GM21515 (cell line): ENCODE data around the gene HTR4.
A peak's percentile ranks its signal among the peaks of the same experiment; 100 is the strongest.
"Not testable (repeated sequence)": the region's sequence is repeated elsewhere in the genome, so short reads cannot be mapped to it uniquely, and the experiment has no call there.

Experiments used
- ATAC-seq: cut with Tn5 transposase; IDR thresholded peaks from one replicate; pipeline ENCODE4 v1.9.1; 2021; ENCODE audit not compliant: unreplicated experiment

HTR4 gene

DNA sequence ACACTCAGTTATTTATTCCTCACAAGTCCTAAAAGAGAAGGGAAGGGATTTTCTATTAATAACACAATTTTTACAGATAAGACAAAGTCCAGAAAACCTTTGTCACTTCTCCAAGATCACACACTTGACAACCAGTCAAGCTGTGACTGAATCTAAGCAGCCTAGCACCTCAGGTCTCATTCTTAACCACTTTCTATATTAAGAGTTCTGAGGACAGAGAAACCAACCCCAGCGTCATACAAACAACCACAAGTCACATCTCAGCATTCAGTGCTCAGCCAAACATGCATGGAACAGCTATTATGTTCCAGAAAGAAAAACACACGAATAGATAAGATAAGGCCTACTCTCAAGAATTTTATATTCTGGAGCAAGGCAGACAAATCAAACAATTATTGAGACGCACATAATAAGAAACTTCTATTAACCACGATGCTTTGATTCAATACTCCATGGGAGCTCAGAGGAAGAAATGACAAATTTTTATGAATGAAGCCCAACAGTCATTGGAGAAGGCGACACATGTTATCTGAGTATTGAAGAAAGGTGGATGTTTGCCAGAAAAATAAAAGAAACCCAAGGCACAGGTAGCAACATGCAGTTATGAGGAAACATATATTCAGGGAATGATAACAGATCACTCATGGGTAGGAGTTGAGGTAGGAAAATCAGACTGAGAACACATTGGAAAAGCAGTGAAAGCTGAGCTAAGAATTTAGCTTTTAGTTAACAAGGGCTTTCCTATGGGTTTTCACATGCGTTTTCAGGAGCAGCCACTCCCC is 113.1 kb downstream of the HTR4 start:
- no peak for ATAC-seq

DNA sequence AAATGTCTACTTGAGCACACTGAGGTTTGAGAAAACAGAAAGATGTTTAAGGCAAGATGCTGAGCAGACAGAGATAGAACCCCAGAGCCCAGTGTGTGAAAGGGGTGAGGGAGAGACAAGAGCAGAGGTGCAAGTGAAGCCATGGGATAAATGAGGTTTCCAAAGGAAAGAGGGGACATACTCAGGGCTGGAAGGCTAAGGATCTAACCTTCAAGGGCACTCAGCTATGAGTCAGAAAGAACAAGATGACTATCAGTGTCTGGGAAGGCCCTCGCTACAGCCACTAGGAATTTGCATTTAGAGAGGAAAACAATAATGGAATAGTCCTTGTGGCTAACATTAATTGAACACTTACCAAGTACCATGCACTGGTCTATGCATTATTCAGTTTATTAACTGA is 113.7 kb downstream of the HTR4 start:
- no peak for ATAC-seq

DNA sequence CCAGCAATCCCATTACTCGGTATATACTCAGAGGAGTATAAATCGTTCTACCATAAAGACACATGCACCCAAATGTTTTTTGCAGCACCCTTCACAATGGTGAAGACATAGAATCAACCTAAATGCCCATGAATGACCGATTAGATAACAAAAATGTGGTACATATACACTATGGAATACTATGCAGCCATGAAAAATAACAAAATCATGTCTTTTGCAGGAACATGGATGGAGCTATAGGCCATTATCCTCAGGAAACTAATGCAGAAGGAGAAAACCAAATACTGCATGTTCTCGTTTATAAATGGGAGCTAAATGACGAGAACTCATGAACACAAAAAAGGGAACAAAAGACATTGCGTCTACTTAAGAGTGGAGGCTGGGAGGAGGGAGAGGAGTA is 114.5 kb downstream of the HTR4 start:
- no peak for ATAC-seq

DNA sequence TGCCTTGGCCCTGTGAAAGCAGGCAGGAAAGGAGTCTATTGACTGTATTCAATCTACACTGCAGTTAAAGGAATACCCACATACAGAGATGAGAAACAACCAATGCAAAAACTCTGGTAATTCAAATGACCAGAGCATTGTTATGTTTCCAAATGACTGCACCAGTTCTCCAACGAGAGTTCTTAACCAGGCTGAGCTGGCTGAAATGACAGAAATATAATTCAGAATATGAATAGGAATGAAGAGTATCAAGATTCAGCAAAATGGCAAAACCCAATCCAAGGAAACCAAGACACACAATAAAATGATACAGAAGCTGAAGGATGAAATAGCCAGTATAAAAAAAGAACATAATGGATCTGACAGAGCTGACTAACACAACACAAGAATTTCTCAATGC is 119.1 kb downstream of the HTR4 start:
- ATAC-seq: no peak

DNA sequence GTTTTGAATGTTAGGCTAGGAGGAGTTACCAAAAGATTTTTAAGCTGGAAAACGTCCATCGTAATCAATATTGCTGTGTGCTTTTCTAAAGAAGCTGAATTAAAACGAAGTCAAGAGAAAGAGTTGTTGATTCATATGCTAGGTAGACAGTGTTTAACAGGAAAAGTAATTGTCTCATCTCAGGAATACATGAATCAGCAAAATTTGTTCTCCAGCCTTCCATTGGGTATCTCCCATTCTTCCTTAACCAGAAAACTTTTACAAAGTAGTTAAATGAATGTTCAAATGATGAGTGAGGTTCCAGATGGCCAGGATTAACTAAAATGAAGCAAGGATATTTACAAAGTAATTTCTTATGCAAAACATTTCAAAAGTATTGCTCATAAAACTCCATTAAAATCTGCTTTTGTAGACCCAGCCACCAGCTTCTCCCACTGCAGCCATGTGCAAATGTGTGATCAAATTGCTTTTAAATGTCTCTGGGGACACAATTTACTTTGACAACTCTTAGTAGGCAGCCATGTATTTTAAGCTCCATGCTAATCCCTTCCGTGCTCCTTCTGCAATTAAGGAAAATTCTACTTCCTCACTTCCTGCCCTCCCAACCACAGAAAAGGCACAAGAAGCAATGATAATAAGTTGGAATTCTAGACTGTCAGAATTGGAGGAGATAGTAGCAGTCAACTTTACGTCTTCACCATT is 121.2 kb downstream of the HTR4 start:
- ATAC-seq: no peak

DNA sequence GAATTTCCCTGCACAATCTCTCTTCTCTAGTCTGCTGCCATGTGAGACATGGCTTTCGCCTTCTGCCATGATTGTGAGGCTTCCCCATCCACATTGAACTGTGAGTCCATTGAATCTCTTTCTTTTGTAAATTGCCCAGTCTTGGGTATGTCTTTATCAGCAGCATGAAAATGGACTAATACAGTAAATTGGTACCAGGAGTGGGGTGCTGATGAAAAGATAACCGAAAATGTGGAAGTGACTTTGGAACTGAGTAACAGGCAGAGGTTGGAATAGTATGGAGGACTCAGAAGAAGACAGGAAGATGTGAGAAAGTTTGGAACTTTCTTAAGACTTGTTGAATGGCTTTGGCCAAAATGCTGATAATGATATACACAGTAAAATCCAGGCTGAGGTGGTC is 124.9 kb downstream of the HTR4 start:
- ATAC-seq: not testable (repeated sequence)

DNA sequence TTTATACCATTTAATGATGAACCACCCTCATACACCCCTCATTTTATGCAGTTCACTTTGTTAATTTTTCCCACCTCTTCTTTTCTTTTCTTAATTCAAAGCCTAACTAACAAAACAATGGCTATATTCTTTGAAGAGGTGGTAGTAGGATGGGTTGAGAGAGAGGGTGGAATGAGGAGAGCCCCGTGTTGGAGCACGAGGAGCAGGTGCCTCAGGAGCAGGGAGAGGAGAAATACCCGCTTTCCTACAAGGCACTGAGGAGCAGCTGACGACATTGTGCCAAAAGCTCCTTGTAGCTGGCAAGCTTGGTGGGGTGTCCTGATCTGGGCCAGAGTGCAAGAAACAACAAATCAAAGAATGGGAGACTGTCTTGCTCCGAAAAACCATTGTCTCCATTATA is 129.6 kb downstream of the HTR4 start:
- ATAC-seq: no peak

DNA sequence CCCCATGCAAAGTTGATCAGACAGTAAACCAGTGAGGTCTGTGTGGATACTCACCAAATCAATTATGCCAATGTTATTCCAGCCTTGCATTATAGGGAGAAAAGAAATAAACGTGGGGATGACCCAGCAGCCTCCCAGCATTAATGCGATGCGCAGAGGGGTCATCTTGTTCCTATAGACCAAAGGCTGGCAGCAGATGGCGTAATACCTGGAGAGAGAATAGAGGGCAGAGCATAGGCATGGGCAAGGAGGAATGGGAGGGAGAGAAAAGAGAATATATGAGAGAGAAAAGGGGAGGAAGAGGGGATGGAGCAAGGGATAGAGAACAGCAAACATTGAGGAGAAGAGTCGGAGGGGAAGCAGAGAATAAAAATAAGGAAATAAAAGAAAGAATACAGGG is 131.2 kb downstream of the HTR4 start:
- ATAC-seq: no peak

DNA sequence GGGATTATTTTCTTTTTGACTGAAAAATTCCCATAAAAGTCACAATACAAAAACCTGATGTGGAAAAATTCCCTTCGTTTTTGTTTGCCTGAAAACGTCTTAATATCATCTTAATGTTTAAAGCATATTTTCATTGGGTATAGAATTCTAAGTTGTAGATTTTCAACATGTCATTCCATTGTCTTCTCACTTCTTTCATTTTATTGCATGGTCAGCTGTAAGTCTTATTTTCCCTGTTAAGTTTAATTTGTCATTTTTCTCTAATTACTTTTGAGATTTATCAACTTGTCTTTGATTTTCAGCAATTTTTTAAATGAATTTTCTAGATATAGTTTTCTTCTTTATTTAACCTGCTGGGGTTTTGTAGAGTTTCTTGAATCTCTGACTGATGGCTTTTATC is 138.9 kb downstream of the HTR4 start:
- no peak for ATAC-seq

DNA sequence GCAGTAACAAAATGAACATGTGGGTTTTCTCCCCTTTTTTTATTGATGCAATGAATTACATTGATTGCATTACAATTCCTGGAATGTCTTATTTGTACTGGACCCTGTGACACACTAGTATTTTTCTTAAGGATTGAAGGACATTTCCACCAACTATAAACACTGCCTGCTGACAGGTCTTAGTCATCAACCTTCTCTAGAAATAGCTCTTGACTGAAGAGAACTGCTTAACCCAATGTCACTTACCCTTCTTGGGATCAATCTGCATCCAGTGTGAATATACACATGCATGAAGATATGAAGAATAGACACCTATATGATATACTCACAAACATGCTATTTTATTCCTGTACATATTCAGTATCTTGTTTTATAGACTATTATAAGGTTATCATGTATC is 140.0 kb downstream of the HTR4 start:
- ATAC-seq: no peak

DNA sequence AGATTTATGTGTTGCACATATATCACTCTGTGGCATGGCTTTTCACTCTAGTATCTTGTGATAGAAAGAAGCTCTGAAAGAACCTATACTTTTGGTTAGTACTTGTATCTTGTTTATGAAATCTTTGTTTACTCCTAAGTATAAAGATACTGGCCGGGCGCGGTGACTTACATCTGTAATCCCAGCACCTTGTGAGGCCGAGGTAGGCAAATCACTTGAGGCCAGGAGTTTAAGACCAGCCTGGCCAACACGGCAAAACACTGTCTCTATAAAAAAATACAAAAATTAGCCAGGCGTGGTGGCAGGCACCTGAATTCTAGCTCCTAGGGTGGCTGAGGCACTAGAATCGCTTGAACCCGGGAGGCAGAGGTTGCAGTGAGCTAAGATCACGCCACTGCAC is 141.8 kb downstream of the HTR4 start:
- ATAC-seq: no peak

DNA sequence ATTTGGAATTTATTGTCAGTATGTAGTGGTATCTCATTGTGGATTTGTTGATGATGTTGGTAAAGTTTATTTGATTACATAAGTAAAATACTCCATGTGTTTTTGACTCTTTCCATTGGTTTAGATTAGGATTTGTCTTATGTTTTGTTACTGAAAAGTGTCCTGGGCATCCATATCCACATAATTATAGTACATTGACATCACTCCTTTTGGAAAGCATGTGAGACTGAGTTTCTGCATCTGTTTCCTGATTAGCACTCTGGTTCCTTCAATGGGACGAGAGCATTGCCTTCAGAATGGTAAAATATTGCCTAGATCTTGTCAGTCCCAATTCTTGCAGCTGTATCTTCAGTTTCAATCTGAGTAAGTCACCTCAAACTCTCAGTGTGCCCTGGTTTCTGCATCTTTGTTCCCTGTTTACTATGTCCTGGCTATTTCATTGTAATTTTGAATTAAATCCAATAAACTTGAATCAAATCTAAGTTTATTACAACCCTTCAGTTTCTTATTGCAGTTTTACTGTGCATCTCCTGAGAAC is 142.4 kb downstream of the HTR4 start:
- ATAC-seq: peak; percentile 92

DNA sequence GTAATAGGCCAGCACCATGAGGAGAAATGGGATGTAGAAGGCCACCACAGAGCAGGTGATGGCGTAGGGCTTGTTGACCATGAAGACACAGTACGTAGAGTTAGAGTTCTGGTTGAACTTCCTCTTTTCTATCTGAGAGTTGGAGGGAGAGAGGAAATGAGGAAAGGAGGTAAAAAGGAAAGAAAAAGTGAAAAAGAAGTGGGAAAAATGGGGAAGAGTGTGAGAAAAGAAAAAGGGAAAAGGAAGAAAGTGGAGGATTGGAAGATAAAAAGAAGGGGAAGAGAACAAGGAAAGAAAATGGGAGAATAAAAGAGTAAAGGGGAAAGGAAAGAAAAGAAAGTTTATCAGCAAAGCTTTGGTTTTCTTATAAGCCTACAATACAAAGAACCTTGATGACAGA is 144.4 kb downstream of the HTR4 start:
- no peak for ATAC-seq

DNA sequence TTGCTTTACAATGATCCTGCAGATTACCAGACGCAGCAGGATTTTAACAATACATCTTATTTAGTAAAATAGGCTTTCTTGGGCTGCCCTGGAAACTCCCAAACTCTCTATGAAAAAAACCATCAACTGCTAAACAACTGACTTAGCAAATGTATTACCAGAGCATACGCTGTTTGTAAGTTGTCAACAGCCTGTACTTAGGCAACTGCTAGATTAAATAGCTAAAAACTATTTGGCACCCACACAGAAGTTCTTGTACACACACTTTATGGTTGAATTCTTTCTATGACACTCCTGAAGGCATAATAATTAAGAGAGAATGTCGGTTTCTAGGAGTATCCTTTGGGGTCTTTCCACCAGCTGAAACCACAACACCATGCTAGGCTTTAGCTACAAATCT is 146.7 kb downstream of the HTR4 start:
- ATAC-seq: no peak

DNA sequence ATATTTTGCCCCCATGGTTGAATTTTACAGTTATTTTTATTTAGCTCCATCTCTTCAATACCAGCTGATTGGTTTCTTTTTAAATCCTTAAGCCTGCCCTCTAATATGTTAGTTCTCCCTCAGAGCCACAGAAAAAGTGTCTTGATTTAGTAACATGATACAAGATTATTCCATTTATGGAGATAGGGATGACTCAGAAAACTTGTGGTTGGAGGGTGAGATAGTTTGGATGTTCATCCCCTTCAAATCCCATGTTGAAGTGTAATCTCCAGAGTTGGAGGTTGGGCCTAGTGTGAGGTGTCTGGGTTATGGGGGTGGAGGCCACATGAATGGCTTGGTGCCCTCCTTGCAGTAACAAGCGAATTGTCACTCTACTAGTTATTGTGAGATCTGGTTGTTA is 154.9 kb downstream of the HTR4 start:
- ATAC-seq: no peak

DNA sequence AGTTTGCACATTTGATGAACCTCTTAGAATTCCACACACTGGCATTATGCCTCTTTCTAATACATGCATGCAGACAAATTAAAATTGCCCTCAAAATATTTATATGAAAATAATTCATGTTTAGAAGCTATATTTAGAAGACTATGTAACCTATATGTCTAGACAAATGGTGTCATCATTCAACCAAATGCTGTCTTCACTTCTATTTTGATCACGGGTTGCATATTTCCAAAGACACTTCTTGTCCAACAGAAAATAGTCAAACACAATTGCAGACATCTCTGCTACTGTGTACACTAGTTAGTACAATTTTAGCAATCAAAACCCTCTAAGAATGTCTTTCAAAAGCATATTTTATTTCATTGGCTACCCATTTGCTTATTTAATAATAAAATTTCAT is 156.6 kb downstream of the HTR4 start:
- ATAC-seq: no peak

DNA sequence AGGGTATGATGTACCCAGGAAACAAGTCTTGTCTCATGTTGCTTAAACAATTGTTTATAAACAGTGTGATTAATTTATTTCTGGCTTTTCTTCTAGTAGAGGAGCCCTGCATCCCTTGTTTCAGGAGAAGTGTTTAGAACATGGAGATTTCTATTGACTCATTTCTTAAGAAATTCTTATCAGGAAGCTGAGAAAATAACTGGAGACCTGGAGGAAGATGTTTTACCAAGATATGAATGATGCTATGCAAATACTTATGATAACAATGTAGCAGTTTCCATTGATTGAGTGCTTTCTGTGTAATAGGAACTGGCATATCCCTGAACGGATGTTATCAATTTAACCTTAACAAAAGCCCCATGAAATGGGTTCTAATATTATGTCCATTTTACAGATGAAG is 162.0 kb downstream of the HTR4 start:
- ATAC-seq: no peak

DNA sequence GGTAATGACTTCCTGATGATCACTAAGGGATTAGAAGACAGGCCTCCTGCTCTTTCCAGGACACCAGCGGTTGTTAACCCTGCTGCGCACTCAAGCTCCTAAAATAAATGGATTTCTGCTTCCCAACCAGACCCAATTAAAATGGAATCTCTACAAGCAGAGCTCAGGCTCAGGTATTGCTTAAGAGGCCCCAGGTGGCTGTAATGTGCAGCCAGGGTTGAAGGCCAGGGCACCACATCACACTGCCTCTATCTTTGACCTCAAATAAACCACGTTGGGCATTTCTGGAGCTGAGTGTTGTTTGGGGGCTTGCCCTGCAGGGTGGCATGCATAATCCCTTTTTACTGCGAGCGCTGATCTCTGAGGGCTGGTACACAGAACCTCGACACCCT is 162.5 kb downstream of the HTR4 start:
- no peak for ATAC-seq

DNA sequence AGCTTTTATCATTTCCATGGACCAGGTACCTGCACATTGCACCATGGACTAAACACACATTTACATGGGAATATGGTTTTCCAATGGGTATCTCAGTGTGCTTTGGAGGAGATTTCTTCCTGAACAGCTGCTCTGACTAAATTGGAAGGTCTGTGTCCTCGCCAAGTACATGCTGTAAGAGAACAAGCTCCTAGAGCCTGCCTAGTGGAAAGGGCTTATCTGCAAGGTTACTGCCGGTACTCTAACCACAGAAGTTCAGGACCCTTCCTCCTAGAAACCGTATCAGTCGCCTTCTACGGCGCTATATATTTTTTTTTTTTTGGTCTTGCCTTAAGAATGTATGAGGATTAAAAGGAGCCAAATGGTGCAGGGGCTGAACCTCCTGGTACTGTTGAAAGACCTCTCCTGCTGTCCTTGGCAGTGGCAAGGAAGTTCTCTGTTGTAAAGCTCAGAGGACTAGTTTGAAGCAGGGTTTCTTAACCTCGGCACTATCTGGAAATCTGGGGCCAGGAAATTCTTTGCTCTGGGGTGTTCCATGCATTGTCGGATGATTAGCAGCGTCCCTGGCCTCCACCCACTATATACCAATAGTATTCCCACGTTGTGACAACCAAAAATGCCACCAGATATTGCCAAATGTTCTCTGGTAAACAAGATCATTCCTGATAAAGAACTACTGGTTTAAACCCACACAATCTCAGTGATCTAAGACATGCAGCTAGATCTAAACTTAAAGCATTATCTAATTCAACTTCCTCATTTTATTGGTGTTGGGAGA is 163.1 kb downstream of the HTR4 start:
- no peak for ATAC-seq

DNA sequence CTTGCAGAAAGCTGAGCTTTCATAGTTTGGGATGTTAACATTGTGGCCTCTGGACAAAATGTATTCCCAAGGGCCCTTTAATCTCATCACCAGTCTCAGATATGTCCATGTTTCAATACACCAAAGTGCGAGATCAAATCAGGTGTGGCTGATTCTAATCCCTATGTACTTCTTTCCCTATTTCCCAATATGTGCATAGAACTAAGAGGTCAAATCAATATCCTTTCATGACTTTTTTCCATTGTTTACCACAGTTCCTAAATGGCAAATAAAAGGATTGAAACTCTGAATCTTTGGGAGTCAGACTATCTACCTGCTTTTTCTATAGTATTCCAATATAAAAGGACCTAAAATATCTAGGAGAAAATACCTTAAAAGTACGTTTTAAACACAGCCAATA is 165.6 kb downstream of the HTR4 start:
- ATAC-seq: no peak

DNA sequence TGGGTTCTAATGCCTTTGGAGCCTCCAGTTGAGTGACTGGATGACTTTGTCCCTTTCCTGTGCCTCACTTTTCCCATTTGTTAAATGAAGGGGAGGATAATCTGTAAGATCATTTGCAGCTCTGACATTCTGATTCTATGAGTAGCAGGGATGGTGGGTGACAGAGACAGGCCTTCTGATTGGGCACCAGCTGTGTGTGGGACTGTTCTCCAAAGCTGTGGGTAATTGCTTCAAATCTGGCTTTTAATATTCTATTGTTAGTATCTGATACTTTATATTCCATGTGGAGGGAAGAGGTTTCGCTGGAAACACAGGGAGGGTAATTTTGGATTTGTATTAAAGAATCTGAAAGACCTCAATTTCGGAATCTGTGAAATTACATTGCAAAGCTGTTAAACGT is 167.9 kb downstream of the HTR4 start:
- ATAC-seq: no peak

DNA sequence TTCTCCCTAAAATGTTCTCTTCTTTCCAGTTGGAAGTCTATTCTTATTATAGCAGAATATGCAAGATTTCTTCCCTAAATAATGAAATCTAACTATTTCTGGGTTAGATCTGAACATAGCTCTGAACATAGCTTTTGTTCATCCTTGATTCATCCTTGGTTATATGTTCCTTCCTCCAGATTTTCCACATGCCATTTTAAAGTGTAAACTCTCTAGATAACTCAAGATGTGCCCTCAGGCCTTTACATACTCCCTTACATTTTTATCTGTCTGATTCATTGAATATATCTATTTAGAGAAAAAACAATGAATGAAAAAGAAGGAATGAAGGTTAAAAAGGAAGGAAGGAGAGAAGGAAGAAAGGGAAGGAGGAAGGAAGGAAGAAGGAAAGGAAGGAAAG is 169.7 kb downstream of the HTR4 start:
- ATAC-seq: no peak
